GM19395 (cell line): ENCODE measurements around the gene P3H2.
"Not testable (repeated sequence)": the region's sequence is repeated elsewhere in the genome, so short reads cannot be mapped to it uniquely, and the experiment has no call there.

ENCODE experiments used
- ATAC-seq: cut with Tn5 transposase; IDR thresholded peaks from one replicate; pipeline ENCODE4 v1.9.1; 2021; ENCODE audit warnings: mild to moderate bottlenecking, moderate library complexity; ENCODE audit not compliant: unreplicated experiment

P3H2 gene

GRCh38 chr3:189990826-189991225 lies 129.9 kb downstream of the P3H2 start:
- no peak for ATAC-seq

- ATAC-seq: no peak
Observed at GRCh38 chr3:189988854-189989253, 131.8 kb downstream of the P3H2 start.

GRCh38 chr3:189988322-189988721 lies 132.4 kb downstream of the P3H2 start:
- no peak for ATAC-seq

GRCh38 chr3:189985948-189986347 lies 134.7 kb downstream of the P3H2 start:
- ATAC-seq: no peak

- ATAC-seq: no peak
Observed at GRCh38 chr3:189983612-189984011, 137.1 kb downstream of the P3H2 start.

GRCh38 chr3:189982321-189982945 lies 138.3 kb downstream of the P3H2 start:
- no peak for ATAC-seq

- ATAC-seq: no peak
Observed at GRCh38 chr3:189981668-189982067, 139.0 kb downstream of the P3H2 start.

GRCh38 chr3:189978753-189979152 lies 141.9 kb downstream of the P3H2 start:
- no peak for ATAC-seq

GRCh38 chr3:189977174-189977573 lies 143.5 kb downstream of the P3H2 start:
- ATAC-seq: no peak

- ATAC-seq: no peak
Observed at GRCh38 chr3:189975391-189975990, 145.2 kb downstream of the P3H2 start.

GRCh38 chr3:189974359-189974758 lies 146.3 kb downstream of the P3H2 start:
- ATAC-seq: no peak

GRCh38 chr3:189967254-189967865 lies 153.3 kb downstream of the P3H2 start:
- ATAC-seq: peak; percentile 91

GRCh38 chr3:189966843-189967242 lies 153.9 kb downstream of the P3H2 start:
- peak; percentile 66 for ATAC-seq

- no peak for ATAC-seq
Observed at GRCh38 chr3:189964623-189965332, 155.9 kb downstream of the P3H2 start.

GRCh38 chr3:189962466-189962865 lies 158.2 kb downstream of the P3H2 start:
- ATAC-seq: no peak

GRCh38 chr3:189961522-189962161 lies 159.1 kb downstream of the P3H2 start:
- peak; percentile 87 for ATAC-seq

GRCh38 chr3:189961086-189961485 lies 159.6 kb downstream of the P3H2 start:
- not testable (repeated sequence) for ATAC-seq

- no peak for ATAC-seq
Observed at GRCh38 chr3:189954733-189955665, 165.7 kb downstream of the P3H2 start.

- no peak for ATAC-seq
Observed at GRCh38 chr3:189953551-189953950, 167.1 kb downstream of the P3H2 start.

- no peak for ATAC-seq
Observed at GRCh38 chr3:189952272-189952671, 168.4 kb downstream of the P3H2 start.
